HUES48 (cell line): ENCODE results near the gene MICU2.
"Not testable (repeated sequence)": the region's sequence is repeated elsewhere in the genome, so short reads cannot be mapped to it uniquely, and the experiment has no call there.

ENCODE experiments used
- H3K27ac ChIP-seq: one replicate; pipeline ENCODE4 v1.7.0; 2013; ENCODE audit warnings: low read depth, low read length, inconsistent platforms
- H3K27me3 ChIP-seq: 2 replicates; pipeline ENCODE4 v1.6.1; 2013; ENCODE audit warnings: mild to moderate bottlenecking, low read length; ENCODE audit not compliant: control insufficient read depth, insufficient read depth
- H3K36me3 ChIP-seq: 2 replicates; pipeline ENCODE4 v1.6.1; 2013; ENCODE audit warnings: low read length; ENCODE audit not compliant: control insufficient read depth, insufficient read depth
- H3K4me1 ChIP-seq: 2 replicates; pipeline ENCODE4 v1.6.1; 2013; ENCODE audit warnings: mild to moderate bottlenecking, low read length; ENCODE audit not compliant: control insufficient read depth, insufficient read depth
- H3K4me3 ChIP-seq: 2 replicates; pipeline ENCODE4 v1.5.1; 2013; ENCODE audit warnings: mild to moderate bottlenecking, low read depth, low read length
- H3K9ac ChIP-seq: 2 replicates; pipeline ENCODE4 v1.6.1; 2013; ENCODE audit warnings: mild to moderate bottlenecking, low read depth, low read length, moderate library complexity
- H3K9me3 ChIP-seq: 2 replicates; pipeline ENCODE4 v1.6.1; 2013; ENCODE audit warnings: low read length; ENCODE audit not compliant: control insufficient read depth, insufficient read depth

Gene MICU2

DNA sequence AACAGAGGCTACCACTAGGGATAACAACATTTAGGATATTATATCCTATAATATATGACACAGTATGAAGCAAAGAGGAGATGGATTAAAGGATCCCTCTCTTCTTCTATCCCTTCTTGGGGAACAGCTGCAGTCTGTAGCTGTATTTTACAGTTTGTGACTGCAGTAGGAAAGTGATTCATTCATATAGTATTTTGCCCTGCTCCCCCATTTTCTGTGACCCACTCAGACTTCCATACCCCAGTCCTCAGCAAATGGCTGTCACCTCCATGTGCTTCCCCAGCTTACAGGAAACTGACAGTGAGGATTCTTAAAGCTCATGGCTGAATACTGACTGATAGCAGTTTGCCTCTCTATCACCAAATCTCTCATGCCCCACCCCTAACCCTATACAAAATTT is 27.5 kb downstream of the MICU2 start:
- no peak overlapping the region for H3K9ac ChIP-seq
- no peaks in the 10 kb centered on the region for H3K9me3 ChIP-seq

DNA sequence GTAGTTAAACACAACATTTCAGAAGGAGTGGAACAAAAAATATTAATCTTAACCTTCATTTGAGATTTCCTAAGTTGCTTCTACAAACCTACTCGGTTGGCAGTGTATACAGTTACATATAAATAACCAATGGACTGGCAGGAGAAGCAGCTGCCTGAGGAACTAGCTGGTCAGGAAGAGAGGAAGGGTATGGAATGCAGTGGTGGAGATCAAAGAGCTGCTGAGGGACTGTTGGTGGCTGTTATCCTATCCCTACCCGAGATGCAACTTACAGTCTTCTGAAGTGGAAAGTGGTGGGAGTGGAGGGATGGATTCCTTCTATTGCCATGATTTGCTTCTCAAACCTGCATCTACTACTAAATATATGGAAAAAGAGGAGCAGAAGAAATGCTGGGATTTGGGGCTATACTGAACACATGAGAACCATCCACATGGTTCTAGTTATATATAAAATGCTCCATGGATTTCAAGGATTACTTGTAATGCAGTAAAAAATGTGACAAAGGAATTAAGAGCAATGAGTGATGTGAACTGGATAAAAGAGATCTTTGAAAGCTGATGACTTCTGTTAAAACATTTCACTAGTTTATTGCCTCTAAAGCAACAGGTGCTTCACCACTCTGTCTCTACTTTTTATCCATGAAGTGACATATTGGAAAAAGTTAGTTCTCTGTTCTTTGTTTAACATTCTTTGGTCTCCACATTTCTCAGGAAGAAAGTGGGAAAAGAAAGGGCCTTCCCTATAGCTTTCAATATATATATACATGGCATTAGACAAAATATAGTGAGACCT is 29.9 kb downstream of the MICU2 start:
- Histone ChIP-seq H3K4me3 (no peak overlapping the region), H3K9ac (no peak overlapping the region), H3K36me3 (no peaks in the 10 kb centered on the region), H3K27ac (no peak overlapping the region), H3K9me3 (no peaks in the 10 kb centered on the region), H3K27me3 (no peaks in the 10 kb centered on the region), H3K4me1 (peaks cover 11% of the 10 kb centered on the region)

More for the DNA sequence above, 27.5 kb downstream of the MICU2 start:
- H3K4me3 ChIP-seq, result no peak overlapping the region
- H3K4me1 ChIP-seq, result peaks cover 11% of the 10 kb centered on the region
- no peaks in the 10 kb centered on the region for H3K27me3 ChIP-seq
- no peak overlapping the region for H3K27ac ChIP-seq
- no peaks in the 10 kb centered on the region for H3K36me3 ChIP-seq

DNA sequence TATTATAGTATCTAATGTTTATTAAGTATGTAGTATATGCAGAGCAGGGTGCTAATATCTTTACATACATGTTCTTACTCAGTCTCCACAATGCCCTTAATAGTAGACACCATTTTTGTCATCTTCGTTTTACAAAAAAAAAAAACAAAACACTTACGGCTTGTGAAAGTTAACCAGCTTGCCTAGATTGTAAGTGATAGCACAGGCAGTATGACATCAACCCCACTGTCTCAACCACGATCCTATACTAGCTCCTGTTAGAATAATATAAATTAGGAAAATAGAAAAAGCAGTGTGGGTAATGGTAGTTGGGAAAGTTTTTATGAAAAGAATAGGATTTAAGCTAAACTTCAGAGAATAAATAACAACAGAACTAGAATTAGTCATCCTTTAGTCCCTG is 34.3 kb downstream of the MICU2 start:
- no peak overlapping the region for H3K4me3 ChIP-seq

DNA sequence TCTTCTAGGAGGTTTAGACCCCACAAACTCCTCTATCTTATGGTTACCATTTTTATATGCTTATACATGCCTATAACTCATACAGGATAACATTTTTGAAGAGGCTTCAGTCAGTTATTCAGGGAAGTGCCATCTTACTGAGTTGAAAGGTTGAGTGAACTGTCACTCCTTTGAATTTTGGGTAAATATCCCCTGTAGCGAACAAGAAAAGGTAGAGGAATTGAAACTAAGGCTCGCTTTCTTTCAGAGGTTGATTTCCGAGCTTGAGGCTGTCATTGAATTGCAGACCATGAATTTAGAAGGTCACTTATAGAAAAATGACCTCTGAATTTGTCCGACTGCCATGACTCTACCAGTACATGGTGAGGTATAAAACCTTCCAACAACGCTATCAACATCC is 35.1 kb downstream of the MICU2 start:
- Histone ChIP-seq H3K4me1 (peaks cover 11% of the 10 kb centered on the region), H3K27ac (no peak overlapping the region), H3K9ac (no peak overlapping the region), H3K27me3 (no peaks in the 10 kb centered on the region), H3K4me3 (no peak overlapping the region), H3K9me3 (no peaks in the 10 kb centered on the region), H3K36me3 (peaks cover 23% of the 10 kb centered on the region)

More for the DNA sequence above, 34.3 kb downstream of the MICU2 start:
- peaks cover 11% of the 10 kb centered on the region for H3K4me1 ChIP-seq
- no peak overlapping the region for H3K9ac ChIP-seq
- peaks cover 15% of the 10 kb centered on the region for H3K36me3 ChIP-seq
- H3K27ac ChIP-seq, result no peak overlapping the region
- H3K27me3 ChIP-seq, result no peaks in the 10 kb centered on the region
- H3K9me3 ChIP-seq, result no peaks in the 10 kb centered on the region

DNA sequence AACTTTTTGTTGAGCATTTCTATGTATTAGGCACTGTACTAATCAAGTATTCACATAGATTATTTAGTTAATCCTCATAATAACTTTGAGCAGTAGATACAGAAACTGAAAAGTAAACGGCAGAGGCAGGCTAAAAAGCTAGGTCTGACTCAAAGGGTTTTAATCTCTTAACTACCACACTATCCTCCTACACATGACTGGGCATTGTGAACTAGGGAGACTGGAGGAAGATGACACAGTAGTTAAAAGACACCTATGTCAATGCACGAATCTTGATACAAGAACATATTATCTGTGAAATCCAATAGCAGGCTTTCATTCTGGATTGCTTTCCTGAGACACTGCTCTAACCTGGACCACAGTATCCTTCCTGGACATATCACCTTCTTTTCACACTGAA is 36.3 kb downstream of the MICU2 start:
- peaks cover 27% of the 10 kb centered on the region for H3K36me3 ChIP-seq
- no peak overlapping the region for H3K4me3 ChIP-seq
- H3K4me1 ChIP-seq, result peaks cover 10% of the 10 kb centered on the region
- H3K27ac ChIP-seq, result no peak overlapping the region
- H3K27me3 ChIP-seq, result no peaks in the 10 kb centered on the region
- H3K9ac ChIP-seq, result no peak overlapping the region
- H3K9me3 ChIP-seq, result no peaks in the 10 kb centered on the region

DNA sequence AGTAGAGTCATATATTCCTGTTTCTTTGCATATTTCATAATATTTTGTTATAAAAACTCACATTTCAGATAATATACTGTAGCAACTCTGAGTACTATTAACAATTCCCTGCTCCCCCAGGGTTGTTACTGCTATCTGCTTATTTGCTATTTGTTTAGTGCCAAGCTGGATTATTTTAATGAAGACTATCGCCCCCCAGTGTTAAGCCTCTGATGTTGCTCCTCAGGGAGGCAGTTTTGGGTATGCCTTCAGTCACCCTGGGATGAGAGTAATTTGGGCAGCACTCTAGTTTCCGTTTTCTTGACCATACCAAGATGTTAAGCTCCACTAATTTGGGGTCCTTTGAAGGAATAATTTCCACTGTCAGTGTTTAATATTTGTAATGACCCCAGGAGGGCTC is 46.0 kb downstream of the MICU2 start:
- 0 out of 2 replicates have a peak, but pooled peaks cover 6% of the 10 kb centered on the region for H3K36me3 ChIP-seq
- H3K9me3 ChIP-seq, result no peaks in the 10 kb centered on the region
- H3K4me3 ChIP-seq, result no peak overlapping the region
- H3K27me3 ChIP-seq, result no peaks in the 10 kb centered on the region
- no peak overlapping the region for H3K27ac ChIP-seq
- H3K9ac ChIP-seq, result no peak overlapping the region
- no peaks in the 10 kb centered on the region; the same call in 1 of the 2 replicates for H3K4me1 ChIP-seq

DNA sequence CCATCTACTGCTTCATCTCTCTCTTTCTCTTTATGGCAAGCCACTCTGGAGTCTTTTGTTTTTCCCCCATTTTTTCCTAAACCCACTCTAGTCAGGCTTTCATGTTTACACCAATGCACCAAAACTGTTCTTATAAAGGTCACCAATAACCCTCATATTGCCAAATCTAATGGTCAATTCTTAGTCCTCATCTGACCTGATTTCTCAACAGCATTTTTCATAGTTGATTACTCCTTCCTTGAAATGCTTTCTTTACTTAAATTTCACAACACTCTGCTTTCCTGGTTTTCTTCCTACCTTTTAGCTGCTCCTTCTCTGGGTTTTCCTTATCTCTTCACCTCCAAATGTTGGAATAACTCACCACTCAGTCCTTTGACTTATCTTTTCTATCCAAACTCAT is 47.9 kb downstream of the MICU2 start:
- Histone ChIP-seq H3K9ac (no peak overlapping the region), H3K27ac (no peak overlapping the region), H3K9me3 (no peaks in the 10 kb centered on the region), H3K4me3 (no peak overlapping the region), H3K4me1 (no peaks in the 10 kb centered on the region; the same call in 1 of the 2 replicates), H3K27me3 (no peaks in the 10 kb centered on the region), H3K36me3 (no peaks in the 10 kb centered on the region)

DNA sequence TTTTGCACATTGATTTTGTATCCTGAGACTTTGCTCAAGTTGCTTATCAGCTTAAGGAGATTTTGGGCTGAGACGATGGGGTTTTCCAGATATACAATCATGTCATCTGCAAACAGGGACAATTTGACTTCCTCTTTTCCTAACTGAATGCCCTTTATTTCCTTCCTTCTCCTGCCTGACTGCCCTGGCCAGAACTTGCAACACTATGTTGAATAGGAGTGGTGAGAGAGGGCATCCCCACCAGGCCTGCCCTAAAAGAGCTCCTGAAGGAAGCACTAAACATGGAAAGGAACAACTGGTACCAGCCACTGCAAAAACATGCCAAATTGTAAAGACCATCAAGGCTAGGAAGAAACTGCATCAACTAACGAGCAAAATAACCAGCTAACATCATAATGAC is 50.7 kb downstream of the MICU2 start:
- H3K4me1 ChIP-seq, H3K9me3 ChIP-seq, H3K9ac ChIP-seq, H3K4me3 ChIP-seq, H3K27ac ChIP-seq, H3K36me3 ChIP-seq, H3K27me3 ChIP-seq: not testable (repeated sequence)

DNA sequence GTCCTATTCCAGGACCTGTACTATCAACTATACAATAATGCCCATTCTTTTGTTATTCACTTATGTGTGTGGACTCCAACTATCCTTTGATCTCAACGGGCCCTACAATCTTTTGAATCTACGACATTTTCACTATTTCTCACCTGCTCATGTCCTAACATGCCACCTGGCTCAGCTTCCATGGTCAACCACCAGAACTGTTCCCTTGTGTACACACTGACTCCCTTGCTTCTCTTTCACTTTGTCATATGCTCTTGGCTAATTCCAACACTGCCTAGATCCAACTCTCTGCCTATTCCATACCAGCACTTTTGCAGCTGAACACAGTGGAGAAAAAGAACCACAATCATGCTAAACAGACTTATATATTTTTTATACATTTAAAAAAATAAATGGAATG is 53.1 kb downstream of the MICU2 start:
- no peaks in the 10 kb centered on the region for H3K27me3 ChIP-seq
- no peaks in the 10 kb centered on the region for H3K9me3 ChIP-seq
- peaks cover 6% of the 10 kb centered on the region; the same call in 1 of the 2 replicates for H3K36me3 ChIP-seq
- H3K4me3 ChIP-seq, result no peak overlapping the region
- no peak overlapping the region for H3K27ac ChIP-seq
- no peaks in the 10 kb centered on the region for H3K4me1 ChIP-seq
- no peak overlapping the region for H3K9ac ChIP-seq

DNA sequence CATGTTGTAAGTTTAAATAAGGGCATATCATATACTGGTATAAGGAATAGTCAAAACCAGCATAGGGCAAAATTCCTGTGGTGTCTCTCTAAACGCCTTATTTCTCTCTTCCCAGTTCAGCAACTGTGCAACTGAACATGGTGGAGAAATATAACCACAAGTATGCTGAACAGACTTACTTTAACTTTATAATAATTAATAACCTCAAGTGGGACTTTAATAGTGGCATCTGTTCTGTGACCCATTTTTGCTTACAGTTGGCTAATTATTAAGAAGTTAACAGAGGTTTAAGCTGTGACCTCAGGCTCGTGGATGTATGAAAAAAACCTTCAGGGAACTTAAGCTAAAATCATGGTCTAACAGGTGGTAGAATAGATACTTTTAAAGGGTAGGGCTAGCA is 54.3 kb downstream of the MICU2 start:
- peaks cover 8% of the 10 kb centered on the region; the same call in 1 of the 2 replicates for H3K36me3 ChIP-seq
- H3K9me3 ChIP-seq, result no peaks in the 10 kb centered on the region
- H3K4me3 ChIP-seq, result no peak overlapping the region
- H3K4me1 ChIP-seq, result no peaks in the 10 kb centered on the region
- no peak overlapping the region for H3K9ac ChIP-seq
- no peaks in the 10 kb centered on the region for H3K27me3 ChIP-seq
- H3K27ac ChIP-seq, result no peak overlapping the region

DNA sequence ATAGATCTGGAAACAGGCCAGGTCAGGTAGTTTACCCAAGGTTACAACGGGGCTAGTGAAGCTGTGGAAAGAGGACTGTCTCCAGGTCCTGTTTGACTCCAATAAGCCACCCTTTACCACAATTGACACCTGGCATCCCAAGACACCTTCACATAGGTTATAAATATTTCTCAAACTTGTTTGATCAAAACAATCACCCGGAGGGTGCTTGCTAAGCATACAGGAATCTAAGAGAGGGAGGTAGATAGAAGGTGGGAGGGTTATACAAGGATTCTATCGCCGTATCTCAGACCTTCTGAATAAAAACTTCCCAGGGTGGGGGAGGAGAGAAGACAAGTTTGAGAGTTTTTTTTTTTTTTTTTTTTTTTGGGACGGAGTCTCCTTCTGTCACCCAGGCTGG is 55.4 kb downstream of the MICU2 start:
- no peak overlapping the region for H3K27ac ChIP-seq
- H3K4me3 ChIP-seq, result no peak overlapping the region
- H3K9ac ChIP-seq, result no peak overlapping the region
- H3K4me1 ChIP-seq, result peaks cover 5% of the 10 kb centered on the region; the same call in 1 of the 2 replicates
- no peaks in the 10 kb centered on the region for H3K27me3 ChIP-seq
- H3K36me3 ChIP-seq, result peaks cover 8% of the 10 kb centered on the region; the same call in 1 of the 2 replicates
- no peaks in the 10 kb centered on the region for H3K9me3 ChIP-seq
